ENCODE data around the gene EDN1. TPM values are rescaled to one million over a fixed set of nuclear protein-coding genes. Genes with fewer than 3 reads are reported as not detected.
A peak's percentile ranks its signal among the peaks of the same experiment; 100 is the strongest.

The EDN1 gene
- total and polyA plus RNA-seq, 3 donors from 2014 or later = 6.4 to 18.4 (median 12.8) TPM

DNA sequence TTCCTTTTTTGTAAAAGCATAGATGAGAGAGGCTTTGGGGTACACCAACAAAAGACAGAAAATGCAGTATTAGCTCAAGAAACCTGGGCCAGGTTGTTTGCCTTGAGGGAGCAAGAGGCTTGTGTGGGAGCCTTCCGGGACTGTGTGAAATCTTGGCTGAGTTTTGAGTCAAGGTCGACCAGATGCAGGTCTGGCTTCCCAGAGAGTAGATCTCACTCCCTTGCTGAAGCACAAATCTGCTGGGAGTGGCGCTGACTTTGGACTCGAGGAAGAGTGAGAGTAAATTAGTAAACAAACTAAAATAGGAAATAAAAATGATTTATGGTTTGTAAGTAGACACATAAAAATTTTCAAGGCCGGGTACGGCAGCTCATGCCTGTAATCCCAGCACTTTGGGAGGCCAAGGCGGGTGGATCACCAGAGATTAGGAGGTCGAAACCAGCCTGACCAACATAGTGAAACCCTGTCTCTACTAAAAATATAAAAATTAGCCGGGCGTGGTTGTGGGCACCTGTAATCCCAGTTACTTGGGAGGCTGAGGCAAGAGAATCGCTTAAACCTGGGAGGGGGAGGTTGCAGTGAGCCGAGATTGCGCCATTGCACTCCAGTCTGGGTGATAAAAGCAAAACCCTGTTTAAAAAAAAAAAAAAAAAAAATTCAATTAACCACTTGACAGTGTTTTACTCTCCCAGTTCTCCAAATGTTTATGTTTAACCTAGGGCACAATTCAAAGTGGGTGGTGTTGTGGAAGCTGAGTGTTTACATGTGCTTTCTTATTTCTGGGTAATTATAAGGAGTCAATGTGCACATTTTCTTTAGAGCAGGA, 27.7 kb upstream of the EDN1 start:
- Histone ChIP-seq H3K4me1 (peaks cover 8% of the 10 kb centered on the region), H3K4me3 (no peak overlapping the region), H3K27ac (no peak overlapping the region), H3K9me3 (no peaks in the 10 kb centered on the region), H3K27me3 (no peaks in the 10 kb centered on the region), H3K36me3 (ENCODE audit: low read depth, missing control alignments) (no peaks in the 10 kb centered on the region)
- no peak for TF ChIP-seq POLR2A (IDR thresholded peaks at IDR 0.05)
- TF ChIP-seq, protein P1, sequence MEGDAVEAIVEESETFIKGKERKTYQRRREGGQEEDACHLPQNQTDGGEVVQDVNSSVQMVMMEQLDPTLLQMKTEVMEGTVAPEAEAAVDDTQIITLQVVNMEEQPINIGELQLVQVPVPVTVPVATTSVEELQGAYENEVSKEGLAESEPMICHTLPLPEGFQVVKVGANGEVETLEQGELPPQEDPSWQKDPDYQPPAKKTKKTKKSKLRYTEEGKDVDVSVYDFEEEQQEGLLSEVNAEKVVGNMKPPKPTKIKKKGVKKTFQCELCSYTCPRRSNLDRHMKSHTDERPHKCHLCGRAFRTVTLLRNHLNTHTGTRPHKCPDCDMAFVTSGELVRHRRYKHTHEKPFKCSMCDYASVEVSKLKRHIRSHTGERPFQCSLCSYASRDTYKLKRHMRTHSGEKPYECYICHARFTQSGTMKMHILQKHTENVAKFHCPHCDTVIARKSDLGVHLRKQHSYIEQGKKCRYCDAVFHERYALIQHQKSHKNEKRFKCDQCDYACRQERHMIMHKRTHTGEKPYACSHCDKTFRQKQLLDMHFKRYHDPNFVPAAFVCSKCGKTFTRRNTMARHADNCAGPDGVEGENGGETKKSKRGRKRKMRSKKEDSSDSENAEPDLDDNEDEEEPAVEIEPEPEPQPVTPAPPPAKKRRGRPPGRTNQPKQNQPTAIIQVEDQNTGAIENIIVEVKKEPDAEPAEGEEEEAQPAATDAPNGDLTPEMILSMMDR (IDR thresholded peaks at IDR 0.05) = no peak
- intact Hi-C loops (cut with DNase I; ENCODE audit: low total_unique reads) = no loop called here
- 37 to 41% methylated on average over 13 of the region's 13 CpGs for WGBS, 2 donors
- peak; percentile 56 for DNase-seq

- no peak for DNase-seq
- no peaks in the 10 kb centered on the region for H3K27me3 ChIP-seq
- intact Hi-C loops (cut with DNase I; ENCODE audit: low total_unique reads) = no loop called here
- TF ChIP-seq, protein P1 (IDR thresholded peaks at IDR 0.05) = no peak
- TF ChIP-seq POLR2A (IDR thresholded peaks at IDR 0.05) = no peak
- WGBS, 2 donors = 78% methylated on average over 2 of the region's 2 CpGs
- no peak overlapping the region for H3K4me3 ChIP-seq
- no peaks in the 10 kb centered on the region for H3K9me3 ChIP-seq
- no peak overlapping the region for H3K27ac ChIP-seq
- no peaks in the 10 kb centered on the region for H3K36me3 ChIP-seq (ENCODE audit: low read depth, missing control alignments)
- peaks cover 8% of the 10 kb centered on the region for H3K4me1 ChIP-seq
Measured at GRCh38 chr6:12263403-12263802, 26.8 kb upstream of the EDN1 start.

DNA sequence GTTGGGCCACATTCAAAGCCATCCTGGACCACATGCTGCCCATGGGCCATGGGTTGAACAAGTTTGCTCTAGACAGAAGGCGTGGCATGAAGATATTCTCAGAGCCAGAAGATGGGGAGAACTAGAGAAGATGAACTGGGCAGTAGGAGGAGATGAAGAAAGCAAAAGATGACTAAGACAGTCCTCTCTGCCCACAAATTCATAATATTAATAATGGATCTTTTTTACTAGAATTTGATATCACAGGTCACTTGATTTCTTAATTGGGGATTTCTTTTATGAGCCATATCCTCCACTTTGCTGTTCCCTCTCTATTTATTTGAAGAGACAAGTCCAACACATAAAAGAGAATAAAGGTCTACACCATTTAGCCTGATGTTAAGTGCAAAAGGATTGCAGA, 25.5 kb upstream of the EDN1 start:
- Histone ChIP-seq H3K4me3 (no peak overlapping the region), H3K27ac (no peak overlapping the region), H3K36me3 (ENCODE audit: low read depth, missing control alignments) (no peaks in the 10 kb centered on the region), H3K4me1 (peaks cover 8% of the 10 kb centered on the region), H3K9me3 (no peaks in the 10 kb centered on the region), H3K27me3 (no peaks in the 10 kb centered on the region)
- no peak for TF ChIP-seq POLR2A (IDR thresholded peaks at IDR 0.05)
- TF ChIP-seq, protein P1 (IDR thresholded peaks at IDR 0.05) = no peak
- DNase-seq = no peak
- WGBS, 2 donors = 97 to 100% methylated on average over 1 of the region's 1 CpG
- intact Hi-C loops (cut with DNase I; ENCODE audit: low total_unique reads) = no loop called here

- Histone ChIP-seq H3K9me3 (no peaks in the 10 kb centered on the region), H3K36me3 (ENCODE audit: low read depth, missing control alignments) (no peaks in the 10 kb centered on the region), H3K27ac (no peak overlapping the region), H3K4me3 (no peak overlapping the region), H3K4me1 (peaks cover 8% of the 10 kb centered on the region), H3K27me3 (no peaks in the 10 kb centered on the region)
- intact Hi-C loops (cut with DNase I; ENCODE audit: low total_unique reads) = no loop called here
- TF ChIP-seq, protein P1 (IDR thresholded peaks at IDR 0.05) = no peak
- TF ChIP-seq POLR2A (IDR thresholded peaks at IDR 0.05) = no peak
- WGBS, 2 donors = 88 to 92% methylated on average over 1 of the region's 1 CpG
- DNase-seq = no peak
Measured at GRCh38 chr6:12265296-12265695, 24.9 kb upstream of the EDN1 start.

GRCh38 chr6:12265791-12266190, 24.4 kb upstream of the EDN1 start:
- H3K4me3 ChIP-seq = no peak overlapping the region

More at GRCh38 chr6:12265791-12266190, 24.4 kb upstream of the EDN1 start:
- WGBS, 2 donors = 79 to 84% methylated on average over 2 of the region's 2 CpGs
- Histone ChIP-seq H3K4me1 (peaks cover 8% of the 10 kb centered on the region), H3K9me3 (no peaks in the 10 kb centered on the region), H3K36me3 (ENCODE audit: low read depth, missing control alignments) (no peaks in the 10 kb centered on the region), H3K27me3 (no peaks in the 10 kb centered on the region), H3K27ac (no peak overlapping the region)
- TF ChIP-seq, protein P1 (IDR thresholded peaks at IDR 0.05) = no peak
- TF ChIP-seq POLR2A (IDR thresholded peaks at IDR 0.05) = no peak
- intact Hi-C loops (cut with DNase I; ENCODE audit: low total_unique reads) = no loop called here
- no peak for DNase-seq

Measured in testis (tissue), 3 donors.